SK-N-SH (cell line): ENCODE results near the gene ELMO1. TPM values are rescaled to one million over a fixed set of nuclear protein-coding genes. Genes with fewer than 3 reads are reported as not detected.

ENCODE experiments used
- CTCF ChIA-PET: fragments of 300-600, 350-600 bp; formaldehyde crosslinking; extraction: SDS; loops from one replicate; lab custom pipeline; 2021; lab: Yijun Ruan, JAX
- POLR2A ChIA-PET: fragments of 350-600 bp; sonication (Branson Sonifier 250); formaldehyde crosslinking; extraction: SDS; loops from one replicate; lab custom pipeline; 2020; ENCODE audit warnings: antibody characterized with exemption, inconsistent platforms; lab: Yijun Ruan, JAX
- DNase-seq: peaks from one replicate; pipeline ENCODE4 v3.0.0; 2012
- H2AFZ ChIP-seq: fragments of 200-600 bp; sonication (generic); 2 replicates; pipeline ENCODE4 v1.8.1; 2016; ENCODE audit warnings: antibody characterized with exemption, mild to moderate bottlenecking, low read depth
- H3F3A ChIP-seq: fragments of 200-600 bp; sonication (generic); replicated peaks from 2 replicates; pipeline ENCODE3; 2016; ENCODE audit warnings: antibody characterized with exemption, mild to moderate bottlenecking; ENCODE audit not compliant: insufficient read depth
- H3K27ac ChIP-seq, 2 experiments: fragments of 200-500 bp in 1 of 2; fragments of 200-600 bp in 1 of 2; sonication (Bioruptor generic) in 1 of 2; sonication (generic), shearing (Covaris generic) in 1 of 2; 2 replicates each; pipeline versions ENCODE4 v1.5.1 to v1.6.1; 2014 to 2016; ENCODE audit warnings: low read depth in 2 of 2, inconsistent platforms in 1 of 2, low read length in 1 of 2, mild to moderate bottlenecking in 1 of 2, mixed read lengths in 1 of 2
- H3K27me3 ChIP-seq: fragments of 200-600 bp; sonication (generic), shearing (Covaris generic); 2 replicates; pipeline ENCODE4 v1.6.1; 2016; ENCODE audit warnings: mixed run types; ENCODE audit not compliant: insufficient read depth
- H3K36me3 ChIP-seq, 2 experiments: fragments of 200-500 bp in 1 of 2; fragments of 200-600 bp in 1 of 2; sonication (Bioruptor generic) in 1 of 2; sonication (generic) in 1 of 2; replicated peaks in 1 of 2; 2 replicates each; pipeline versions ENCODE3 to v1.5.1; 2014 to 2016; ENCODE audit warnings: low read length in 1 of 2, mild to moderate bottlenecking in 1 of 2; ENCODE audit not compliant: insufficient read depth in 2 of 2, control insufficient read depth in 1 of 2
- H3K4me1 ChIP-seq, 2 experiments: fragments of 200-500 bp in 1 of 2; fragments of 200-600 bp in 1 of 2; sonication (Bioruptor generic) in 1 of 2; sonication (generic), shearing (Covaris generic) in 1 of 2; 2 replicates each; pipeline versions ENCODE4 v1.5.1 to v1.6.1; 2014 to 2016; ENCODE audit warnings: low read depth in 1 of 2, low read length in 1 of 2, mixed run types in 1 of 2; ENCODE audit not compliant: insufficient read depth in 2 of 2, control insufficient read depth in 1 of 2
- H3K4me2 ChIP-seq: fragments of 200-600 bp; sonication (generic), shearing (Covaris generic); 2 replicates; pipeline ENCODE4 v1.6.1; 2017; ENCODE audit warnings: mixed run types
- H3K4me3 ChIP-seq, 2 experiments: fragments of 200-500 bp in 1 of 2; fragments of 200-600 bp in 1 of 2; sonication (Bioruptor generic) in 1 of 2; sonication (generic), shearing (Covaris generic) in 1 of 2; 2 replicates each; pipeline versions ENCODE4 v1.5.1 to v1.8.1; 2014 to 2016; ENCODE audit warnings: low read depth in 2 of 2, inconsistent platforms in 1 of 2, low read length in 1 of 2, mild to moderate bottlenecking in 1 of 2, mixed read lengths in 1 of 2, moderate library complexity in 1 of 2
- H3K79me2 ChIP-seq: fragments of 200-600 bp; sonication (generic); 2 replicates; pipeline ENCODE4 v1.8.1; 2017; ENCODE audit warnings: mild to moderate bottlenecking; ENCODE audit not compliant: insufficient read depth
- H3K9ac ChIP-seq: fragments of 200-600 bp; sonication (generic); 2 replicates; pipeline ENCODE4 v1.6.1; 2017; ENCODE audit warnings: mixed run types
- H3K9me2 ChIP-seq: fragments of 200-600 bp; sonication (generic); 2 replicates; pipeline ENCODE4 v1.6.1; 2017; ENCODE audit warnings: mixed run types
- H3K9me3 ChIP-seq: fragments of 200-600 bp; sonication (generic); 2 replicates; pipeline ENCODE4 v1.6.1; 2017; ENCODE audit warnings: mixed run types, mild to moderate bottlenecking, moderate library complexity
- H4K20me1 ChIP-seq: fragments of 200-600 bp; sonication (generic); 2 replicates; pipeline ENCODE4 v1.6.1; 2017; ENCODE audit warnings: mild to moderate bottlenecking, mixed run types; ENCODE audit not compliant: insufficient read depth
- CHD2 ChIP-seq: fragments of 150-350 bp; IDR thresholded peaks from 2 replicates; pipeline ENCODE4 v1.6.1; 2018; ENCODE audit warnings: low read length; ENCODE audit not compliant: partially characterized antibody
- ELF1 ChIP-seq: IDR thresholded peaks from 2 replicates; pipeline ENCODE4 v1.4.0; 2012
- FOSL2 ChIP-seq: IDR thresholded peaks from 2 replicates; pipeline ENCODE4 v1.4.0; 2012; ENCODE audit warnings: low read depth, mild to moderate bottlenecking, moderate library complexity, borderline replicate concordance
- FOXJ3 ChIP-seq: sonication (generic); formaldehyde crosslinking; IDR thresholded peaks from 2 replicates; pipeline ENCODE4 v1.5.1; 2020; ENCODE audit warnings: mild to moderate bottlenecking, missing genetic modification reagents
- GABPA ChIP-seq: IDR thresholded peaks from 2 replicates; pipeline ENCODE4 v1.4.0; 2012; ENCODE audit warnings: low read depth, mild to moderate bottlenecking
- GATA2 ChIP-seq: sonication (generic); formaldehyde crosslinking; IDR thresholded peaks from 2 replicates; pipeline ENCODE4 v1.5.0; 2020; ENCODE audit warnings: mild to moderate bottlenecking, missing genetic modification reagents
- JUND ChIP-seq: IDR thresholded peaks from 2 replicates; pipeline ENCODE4 v1.4.0; 2012
- MEF2A ChIP-seq: IDR thresholded peaks from 2 replicates; pipeline ENCODE4 v1.4.0; 2012; ENCODE audit warnings: low read depth, borderline replicate concordance
- MXI1 ChIP-seq: IDR thresholded peaks from 2 replicates; pipeline ENCODE4 v1.6.1; 2012; ENCODE audit warnings: mild to moderate bottlenecking, low read depth, low read length, improper control_type of control experiment
- NFIC ChIP-seq: IDR thresholded peaks from 2 replicates; pipeline ENCODE4 v1.4.0; 2012; ENCODE audit warnings: borderline replicate concordance
- RXRA ChIP-seq: IDR thresholded peaks from 2 replicates; pipeline ENCODE4 v1.4.0; 2012; ENCODE audit warnings: low read depth, mild to moderate bottlenecking, borderline replicate concordance
- SIN3A ChIP-seq: IDR thresholded peaks from 2 replicates; pipeline ENCODE4 v1.6.1; 2012; ENCODE audit warnings: low read depth, mild to moderate bottlenecking, low read length, moderate library complexity, borderline replicate concordance
- WGBS: methylation state at CpG from one replicate; pipeline ENCODE4 v1.1.6; 2017; ENCODE audit warnings: low lambda C conversion rate; 5-methylcytosine and 5-hydroxymethylcytosine counted together
- polyA plus RNA-seq, 3 experiments: library from polyadenylated mRNA; depleted of rRNA; stranded (reverse); fragments of >200 nt; gene quantifications; 2 replicates each; pipeline ENCODE4 v1.2.3, GENCODE V29; 2012
- TF ChIP-seq, protein P1 (sequence below): IDR thresholded peaks from 2 replicates; pipeline ENCODE4; 2012
- TF ChIP-seq, protein P2 (sequence below): fragments of 200-600 bp; sonication (generic); IDR thresholded peaks from 2 replicates; pipeline ENCODE4 v1.6.1; 2017; ENCODE audit warnings: antibody characterized with exemption, mild to moderate bottlenecking, moderate library complexity
- TF ChIP-seq, protein P3 (sequence below): fragments of 150-350 bp; IDR thresholded peaks from 2 replicates; pipeline ENCODE4 v1.6.1; 2017; ENCODE audit warnings: antibody characterized with exemption, low read length, low read depth, borderline replicate concordance
- TF ChIP-seq, protein P4 (sequence below): fragments of 150-350 bp; IDR thresholded peaks from 2 replicates; pipeline ENCODE4 v1.6.1; 2016; ENCODE audit warnings: mild to moderate bottlenecking, low read depth, low read length

ELMO1 gene
- polyA plus RNA-seq, 1 of the 3 experiments (the other 2 are of a cell fraction): 0.64 TPM

DNA sequence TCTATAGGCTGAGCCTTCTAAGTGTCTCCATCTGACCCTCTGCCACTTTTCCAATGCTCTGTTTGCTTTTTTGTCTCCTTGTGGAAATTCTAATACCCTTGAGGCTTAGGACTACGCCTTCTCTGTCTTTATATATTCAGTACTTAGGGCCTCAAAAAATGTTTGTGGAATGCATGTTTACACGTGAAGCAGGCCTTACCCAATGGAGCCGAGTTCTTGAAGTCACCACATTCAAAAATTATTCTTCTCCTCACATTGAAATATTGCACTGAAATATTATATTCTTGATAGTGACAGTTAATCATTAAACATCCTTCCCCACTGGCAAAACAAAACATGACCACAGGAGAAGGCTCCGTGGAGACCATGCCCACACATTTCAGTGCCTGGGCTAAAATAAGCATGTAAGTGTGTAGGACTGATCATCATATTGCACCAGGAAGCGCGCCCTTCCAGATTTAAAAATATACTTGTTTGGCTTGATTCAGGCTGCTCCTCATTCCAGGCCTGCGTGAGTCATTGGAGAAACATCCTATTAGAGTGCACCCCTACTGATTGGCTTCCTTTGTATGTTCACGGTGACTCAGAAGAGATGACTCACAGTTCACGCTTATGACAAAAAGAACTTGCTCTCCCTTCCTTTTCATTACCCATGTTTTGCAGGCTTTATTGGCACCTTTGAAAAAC, 416.9 kb downstream of the ELMO1 start (continued):
- TF ChIP-seq MXI1: no peak
- TF ChIP-seq ELF1: peak; percentile 74
- no peak for TF ChIP-seq FOXJ3 (CRISPR knock-in tag)
- peak; percentile 93 for TF ChIP-seq MEF2A
- TF ChIP-seq, protein P1, sequence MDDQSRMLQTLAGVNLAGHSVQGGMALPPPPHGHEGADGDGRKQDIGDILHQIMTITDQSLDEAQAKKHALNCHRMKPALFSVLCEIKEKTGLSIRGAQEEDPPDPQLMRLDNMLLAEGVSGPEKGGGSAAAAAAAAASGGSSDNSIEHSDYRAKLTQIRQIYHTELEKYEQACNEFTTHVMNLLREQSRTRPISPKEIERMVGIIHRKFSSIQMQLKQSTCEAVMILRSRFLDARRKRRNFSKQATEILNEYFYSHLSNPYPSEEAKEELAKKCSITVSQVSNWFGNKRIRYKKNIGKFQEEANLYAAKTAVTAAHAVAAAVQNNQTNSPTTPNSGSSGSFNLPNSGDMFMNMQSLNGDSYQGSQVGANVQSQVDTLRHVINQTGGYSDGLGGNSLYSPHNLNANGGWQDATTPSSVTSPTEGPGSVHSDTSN: peak; percentile 73
- peak; percentile 100 for TF ChIP-seq JUND
- TF ChIP-seq, protein P2, sequence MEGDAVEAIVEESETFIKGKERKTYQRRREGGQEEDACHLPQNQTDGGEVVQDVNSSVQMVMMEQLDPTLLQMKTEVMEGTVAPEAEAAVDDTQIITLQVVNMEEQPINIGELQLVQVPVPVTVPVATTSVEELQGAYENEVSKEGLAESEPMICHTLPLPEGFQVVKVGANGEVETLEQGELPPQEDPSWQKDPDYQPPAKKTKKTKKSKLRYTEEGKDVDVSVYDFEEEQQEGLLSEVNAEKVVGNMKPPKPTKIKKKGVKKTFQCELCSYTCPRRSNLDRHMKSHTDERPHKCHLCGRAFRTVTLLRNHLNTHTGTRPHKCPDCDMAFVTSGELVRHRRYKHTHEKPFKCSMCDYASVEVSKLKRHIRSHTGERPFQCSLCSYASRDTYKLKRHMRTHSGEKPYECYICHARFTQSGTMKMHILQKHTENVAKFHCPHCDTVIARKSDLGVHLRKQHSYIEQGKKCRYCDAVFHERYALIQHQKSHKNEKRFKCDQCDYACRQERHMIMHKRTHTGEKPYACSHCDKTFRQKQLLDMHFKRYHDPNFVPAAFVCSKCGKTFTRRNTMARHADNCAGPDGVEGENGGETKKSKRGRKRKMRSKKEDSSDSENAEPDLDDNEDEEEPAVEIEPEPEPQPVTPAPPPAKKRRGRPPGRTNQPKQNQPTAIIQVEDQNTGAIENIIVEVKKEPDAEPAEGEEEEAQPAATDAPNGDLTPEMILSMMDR: no peak
- TF ChIP-seq RXRA: peak; percentile 76; the same call in 1 of the 2 replicates
- 0 out of 2 replicates have a peak, but pooled peaks have one; percentile 38 for TF ChIP-seq SIN3A

DNA sequence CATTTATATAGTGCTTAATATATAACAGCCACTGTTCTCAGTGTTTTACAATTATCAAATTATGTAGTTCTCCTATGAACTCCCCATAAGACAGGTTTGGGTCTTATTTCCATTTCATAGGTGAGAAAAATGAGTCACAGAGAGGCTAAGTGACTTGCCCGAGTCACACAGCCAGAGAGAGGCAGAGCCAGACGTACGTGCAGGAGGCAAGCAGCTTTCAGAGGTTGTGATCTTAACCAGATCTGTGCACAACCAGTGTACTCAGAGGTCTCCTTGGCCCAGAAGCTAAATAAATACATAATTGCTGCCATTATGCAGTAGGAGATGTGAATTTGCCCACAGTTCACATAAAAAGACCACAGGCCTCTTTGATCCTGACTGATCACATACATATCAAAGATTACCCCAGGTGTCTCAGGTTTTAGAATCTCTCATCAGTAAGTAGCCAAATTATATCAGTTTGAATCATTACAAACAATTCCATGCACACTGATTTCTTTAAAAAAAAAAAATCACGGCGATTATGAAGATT, 419.7 kb downstream of the ELMO1 start:
- ChIA-PET POLR2A (no interaction called here), CTCF (interaction anchor here (1.1 to 4.6 kb wide), 7 partner anchors 42 to 541 kb away, joined by 3 to 37 read pairs (median 6); no protein-coding TSS in a partner anchor)
- TF ChIP-seq NFIC (no peak), FOSL2 (no peak), CHD2 (no peak), GATA2 (CRISPR knock-in tag) (no peak; the same call in 1 of the 2 replicates), GABPA (no peak), JUND (no peak)
- TF ChIP-seq, protein P3, sequence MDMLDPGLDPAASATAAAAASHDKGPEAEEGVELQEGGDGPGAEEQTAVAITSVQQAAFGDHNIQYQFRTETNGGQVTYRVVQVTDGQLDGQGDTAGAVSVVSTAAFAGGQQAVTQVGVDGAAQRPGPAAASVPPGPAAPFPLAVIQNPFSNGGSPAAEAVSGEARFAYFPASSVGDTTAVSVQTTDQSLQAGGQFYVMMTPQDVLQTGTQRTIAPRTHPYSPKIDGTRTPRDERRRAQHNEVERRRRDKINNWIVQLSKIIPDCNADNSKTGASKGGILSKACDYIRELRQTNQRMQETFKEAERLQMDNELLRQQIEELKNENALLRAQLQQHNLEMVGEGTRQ: no peak
- TF ChIP-seq, protein P4, sequence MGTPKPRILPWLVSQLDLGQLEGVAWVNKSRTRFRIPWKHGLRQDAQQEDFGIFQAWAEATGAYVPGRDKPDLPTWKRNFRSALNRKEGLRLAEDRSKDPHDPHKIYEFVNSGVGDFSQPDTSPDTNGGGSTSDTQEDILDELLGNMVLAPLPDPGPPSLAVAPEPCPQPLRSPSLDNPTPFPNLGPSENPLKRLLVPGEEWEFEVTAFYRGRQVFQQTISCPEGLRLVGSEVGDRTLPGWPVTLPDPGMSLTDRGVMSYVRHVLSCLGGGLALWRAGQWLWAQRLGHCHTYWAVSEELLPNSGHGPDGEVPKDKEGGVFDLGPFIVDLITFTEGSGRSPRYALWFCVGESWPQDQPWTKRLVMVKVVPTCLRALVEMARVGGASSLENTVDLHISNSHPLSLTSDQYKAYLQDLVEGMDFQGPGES: no peak
- no peaks in the 10 kb centered on the region for H3K9me2 ChIP-seq
- no peaks in the 10 kb centered on the region for H3K36me3 ChIP-seq
- no peaks in the 10 kb centered on the region for H4K20me1 ChIP-seq
- H2AFZ ChIP-seq: no peak overlapping the region
- no peaks in the 10 kb centered on the region for H3K9me3 ChIP-seq
- H3F3A ChIP-seq: peaks cover 14% of the 10 kb centered on the region
- H3K9ac ChIP-seq: no peak overlapping the region
- WGBS: 86% methylated on average over 5 of the region's 5 CpGs
- DNase-seq: no peak
- H3K4me1 ChIP-seq: peaks cover 14 to 19% of the 10 kb centered on the region in 2 experiments
- no peak overlapping the region for H3K4me2 ChIP-seq
- no peak overlapping the region for H3K27ac ChIP-seq
- no peak overlapping the region for H3K4me3 ChIP-seq
- H3K27me3 ChIP-seq: no peaks in the 10 kb centered on the region
- no peaks in the 10 kb centered on the region for H3K79me2 ChIP-seq
